GM20000 (cell line): ENCODE data around the gene ALKAL2.
A peak's percentile ranks its signal among the peaks of the same experiment; 100 is the strongest.

Source experiments
- DNase-seq: peaks from one replicate; pipeline ENCODE4 v3.0.0; 2012; ENCODE audit warnings: low spot score
- TF ChIP-seq, protein P1 (sequence below): IDR thresholded peaks from 2 replicates; pipeline ENCODE4 v1.5.1; 2012; ENCODE audit warnings: mild to moderate bottlenecking, control low read depth; ENCODE audit errors: extremely low read depth, missing control alignments

Gene ALKAL2

DNA sequence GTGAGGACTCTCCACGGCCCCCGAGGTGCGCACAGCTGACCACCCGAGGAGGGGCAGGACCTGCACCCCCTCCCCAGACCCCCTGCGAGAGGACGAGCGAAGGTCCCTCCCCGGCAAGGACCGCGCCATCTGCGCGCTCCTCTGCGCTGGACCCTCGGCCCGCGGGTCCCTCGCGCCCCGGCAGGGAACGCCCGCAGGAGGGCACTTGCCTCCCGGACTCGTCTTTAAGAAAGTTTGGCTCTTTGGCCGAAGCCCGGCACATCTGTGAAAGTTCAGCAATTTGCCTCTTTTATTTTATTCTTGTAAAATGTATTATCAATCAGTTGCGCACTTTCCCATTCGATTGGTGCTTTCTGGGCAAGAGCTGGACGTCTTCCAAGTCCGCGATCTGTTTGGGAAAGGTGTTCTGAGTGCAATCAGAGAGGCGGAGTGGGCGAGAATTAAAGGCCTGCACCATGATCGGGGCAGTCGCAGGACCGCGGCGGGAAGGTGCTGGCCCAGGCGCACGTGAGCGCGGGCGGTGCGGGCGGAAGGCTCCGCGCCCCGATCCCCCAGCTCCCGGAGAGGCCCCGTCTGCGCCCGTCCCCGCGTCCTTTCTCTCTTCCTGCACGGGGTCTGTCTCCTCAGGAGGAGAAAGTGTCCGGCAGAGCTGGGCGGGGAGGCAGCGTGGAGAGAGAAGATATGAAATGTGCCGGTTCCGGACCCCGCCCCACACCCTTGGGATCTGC, 1.6 kb upstream of the ALKAL2 start:
- DNase-seq = peak; percentile 40
- TF ChIP-seq, protein P1, sequence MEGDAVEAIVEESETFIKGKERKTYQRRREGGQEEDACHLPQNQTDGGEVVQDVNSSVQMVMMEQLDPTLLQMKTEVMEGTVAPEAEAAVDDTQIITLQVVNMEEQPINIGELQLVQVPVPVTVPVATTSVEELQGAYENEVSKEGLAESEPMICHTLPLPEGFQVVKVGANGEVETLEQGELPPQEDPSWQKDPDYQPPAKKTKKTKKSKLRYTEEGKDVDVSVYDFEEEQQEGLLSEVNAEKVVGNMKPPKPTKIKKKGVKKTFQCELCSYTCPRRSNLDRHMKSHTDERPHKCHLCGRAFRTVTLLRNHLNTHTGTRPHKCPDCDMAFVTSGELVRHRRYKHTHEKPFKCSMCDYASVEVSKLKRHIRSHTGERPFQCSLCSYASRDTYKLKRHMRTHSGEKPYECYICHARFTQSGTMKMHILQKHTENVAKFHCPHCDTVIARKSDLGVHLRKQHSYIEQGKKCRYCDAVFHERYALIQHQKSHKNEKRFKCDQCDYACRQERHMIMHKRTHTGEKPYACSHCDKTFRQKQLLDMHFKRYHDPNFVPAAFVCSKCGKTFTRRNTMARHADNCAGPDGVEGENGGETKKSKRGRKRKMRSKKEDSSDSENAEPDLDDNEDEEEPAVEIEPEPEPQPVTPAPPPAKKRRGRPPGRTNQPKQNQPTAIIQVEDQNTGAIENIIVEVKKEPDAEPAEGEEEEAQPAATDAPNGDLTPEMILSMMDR = no peak

DNA sequence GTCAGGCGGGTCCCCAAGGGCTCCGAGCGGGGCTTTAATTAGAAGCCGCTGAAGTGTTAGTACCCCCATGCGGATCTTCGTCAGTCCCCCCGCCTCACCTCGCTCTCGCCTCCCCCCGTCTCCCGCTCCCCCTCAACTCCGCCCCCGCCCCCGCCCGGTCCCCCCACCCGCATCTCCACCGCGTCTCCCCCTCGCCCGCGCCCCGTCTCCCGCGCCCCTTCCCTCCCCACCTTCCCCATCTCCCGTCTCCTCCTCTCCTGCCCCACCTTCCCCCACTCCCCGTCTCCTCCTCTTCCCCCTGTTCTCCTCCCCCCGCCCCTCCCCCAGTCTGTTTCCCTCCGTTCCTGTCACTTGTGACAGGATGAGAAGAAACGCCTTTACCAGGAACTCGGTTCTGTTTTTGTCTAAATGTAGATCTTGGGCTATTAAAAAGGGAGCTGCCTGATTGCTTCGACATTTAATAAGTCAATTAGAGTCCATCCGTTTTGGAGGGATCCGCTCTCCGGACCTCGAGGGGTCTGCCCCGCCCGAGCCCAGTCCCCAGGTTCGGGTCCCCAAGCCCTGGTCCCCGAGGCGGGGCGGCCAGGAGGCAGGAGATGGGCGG, 969 bp upstream of the ALKAL2 start:
- peak; percentile 43 for DNase-seq
- TF ChIP-seq, protein P1 = no peak

DNA sequence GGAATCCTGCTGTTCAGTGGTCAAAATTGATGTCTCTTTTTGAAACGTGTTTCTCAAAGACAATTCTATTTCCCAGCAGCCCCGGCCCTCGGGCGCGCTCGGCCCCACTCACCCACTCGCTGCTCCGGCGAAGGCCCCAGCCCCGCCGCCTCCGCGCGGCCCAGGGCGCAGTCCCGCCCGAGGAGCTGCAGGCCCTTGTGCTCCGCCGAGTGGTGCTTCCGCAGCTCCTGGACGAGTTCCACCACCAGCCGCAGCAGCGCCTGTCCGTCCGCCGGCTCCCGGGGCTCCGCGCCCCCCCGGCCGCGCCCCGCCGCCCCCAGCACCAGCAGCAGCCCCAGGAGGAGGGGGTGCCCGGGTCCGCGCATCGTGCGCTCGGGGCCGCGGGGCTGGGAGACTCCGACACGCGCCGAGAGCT, 413 bp downstream of the ALKAL2 start:
- TF ChIP-seq, protein P1 = no peak

DNA sequence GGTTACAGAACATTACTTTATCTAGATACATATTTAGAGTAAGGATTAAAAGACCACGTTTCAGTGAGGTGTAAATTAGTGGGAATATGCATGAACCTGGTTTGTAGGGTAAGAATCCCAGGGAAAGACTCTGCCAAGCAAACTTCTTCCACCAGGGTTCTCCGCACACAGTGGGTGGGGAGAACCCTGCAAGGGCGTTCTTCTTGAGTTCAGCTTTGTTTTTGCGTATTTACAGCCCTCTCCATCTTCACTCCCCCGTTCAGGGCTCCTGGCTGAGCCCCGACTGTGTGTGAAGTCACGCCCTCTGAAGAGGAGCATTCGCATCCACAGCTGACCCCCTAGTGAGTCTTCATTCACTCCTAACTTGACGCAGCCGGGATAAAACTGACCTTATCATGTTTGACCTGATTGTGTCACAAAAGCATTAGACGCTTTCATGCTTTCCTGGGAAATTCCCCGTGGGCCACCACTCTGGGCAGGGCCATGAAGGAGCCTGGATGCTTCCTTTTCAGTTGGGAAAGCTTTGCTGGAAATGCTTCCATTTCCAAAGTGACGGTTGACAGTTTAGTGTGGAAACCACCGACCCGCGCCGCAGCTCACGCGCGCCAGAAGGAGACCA, 1.0 kb downstream of the ALKAL2 start:
- TF ChIP-seq, protein P1 = no peak
- DNase-seq = no peak

More for the DNA sequence above, 413 bp downstream of the ALKAL2 start:
- peak; percentile 71 for DNase-seq

DNA sequence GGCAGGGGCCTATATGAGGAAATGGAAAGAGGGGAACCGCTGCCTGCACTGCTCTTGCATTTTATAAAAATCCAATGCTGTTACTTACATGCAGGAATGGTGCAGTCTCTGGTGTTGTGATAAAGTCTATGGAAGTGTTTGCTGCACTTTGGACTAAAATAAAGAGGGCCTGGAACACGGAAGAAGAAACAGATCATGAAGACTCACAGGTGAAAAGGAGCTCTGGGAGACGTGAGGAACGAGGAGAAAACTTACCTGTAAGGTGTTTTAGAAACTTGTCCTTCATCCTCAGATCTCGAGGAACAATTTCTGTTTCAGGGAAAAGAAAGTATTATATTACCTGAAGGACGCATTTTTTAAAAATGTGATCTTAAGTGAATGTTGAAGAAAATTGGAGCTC, 1.9 kb downstream of the ALKAL2 start:
- DNase-seq = no peak
- TF ChIP-seq, protein P1 = no peak

DNA sequence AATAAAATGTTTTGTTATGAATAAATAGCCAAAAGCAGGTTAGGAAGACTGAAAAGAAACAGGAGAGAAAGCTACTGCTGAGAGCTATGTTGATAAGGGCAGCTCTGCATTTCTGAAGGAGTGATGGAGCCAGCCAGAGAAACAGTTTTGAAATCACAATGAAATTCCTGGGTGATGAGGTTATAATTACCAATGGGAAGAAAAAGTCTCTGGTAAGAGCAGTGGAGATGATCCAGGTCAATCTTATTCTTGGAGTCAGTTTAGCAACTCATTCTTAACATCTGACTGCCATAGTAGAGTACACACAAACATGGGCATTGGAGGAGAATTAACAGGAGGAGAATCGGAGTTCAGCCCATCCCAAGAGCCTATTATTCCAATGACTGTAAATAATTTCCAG, 2.4 kb downstream of the ALKAL2 start:
- TF ChIP-seq, protein P1 = no peak
- no peak for DNase-seq

DNA sequence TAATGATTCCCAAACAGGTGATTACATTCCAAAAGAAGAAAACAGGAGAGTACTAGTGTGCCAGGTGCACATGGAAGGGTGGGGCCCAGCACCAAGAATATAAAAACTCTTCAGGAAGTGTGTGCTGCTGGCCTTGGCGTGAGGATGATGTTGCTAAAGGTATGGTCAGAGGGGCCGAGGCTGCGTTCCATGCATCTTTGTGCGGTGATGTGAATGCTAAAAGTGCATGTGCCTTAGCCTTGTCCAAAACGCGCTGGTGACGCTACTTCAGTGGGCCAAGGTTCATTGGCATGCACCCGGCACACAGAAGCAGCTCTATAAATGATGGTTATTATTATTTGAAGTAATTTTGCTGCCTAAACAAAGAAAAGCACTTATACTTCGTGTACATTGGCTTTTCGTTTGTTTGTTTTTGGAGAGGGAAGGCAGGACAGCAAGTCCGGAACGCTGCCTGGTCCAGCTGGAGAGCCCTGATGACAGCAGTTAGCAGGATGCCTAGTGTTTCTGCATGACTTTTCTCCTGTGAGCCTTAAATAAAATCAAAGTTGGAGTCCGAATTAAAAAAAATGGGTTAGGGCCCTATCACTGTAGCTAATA, 2.9 kb downstream of the ALKAL2 start:
- DNase-seq = no peak
- TF ChIP-seq, protein P1 = no peak
